Middle frontal gyrus (tissue), 1 donor: ENCODE results near the gene TMPRSS4.

ENCODE experiments used
- DNase-seq: peaks from one replicate; pipeline ENCODE4 v3.0.0-alpha.2; 2015; ENCODE audit warnings: low spot score; ENCODE audit errors: extremely low spot score

The TMPRSS4 gene

GRCh38 chr11:118104491-118104890 lies 27.6 kb downstream of the TMPRSS4 start:
- no peak for DNase-seq

GRCh38 chr11:118105657-118106305 lies 28.9 kb downstream of the TMPRSS4 start:
- DNase-seq, result no peak

DNA sequence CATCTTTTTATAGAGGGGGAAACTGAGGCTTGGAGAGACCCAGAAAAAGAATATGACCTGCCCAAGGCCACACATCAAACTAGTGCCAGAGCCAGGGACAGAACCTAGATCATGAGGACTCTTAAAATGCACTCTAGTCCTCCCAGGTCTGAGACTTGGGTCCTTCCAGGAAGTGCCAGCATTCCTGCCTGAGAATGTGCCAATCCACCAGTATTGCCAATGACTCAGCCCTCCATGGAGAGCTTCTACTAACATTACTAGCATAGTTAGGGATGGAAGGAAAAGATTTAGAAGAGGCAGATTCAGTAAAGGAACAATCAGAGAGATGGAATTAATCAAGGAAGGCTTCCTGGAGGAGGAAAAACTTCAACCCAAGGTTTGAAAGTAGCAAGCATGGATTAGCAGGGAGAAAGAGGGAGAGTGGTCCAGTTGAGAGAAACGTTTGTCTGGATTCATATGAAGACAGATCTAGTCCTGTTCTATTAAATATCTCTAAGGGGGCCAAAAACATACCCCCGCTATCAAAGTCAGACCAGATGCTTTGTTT lies 30.0 kb downstream of the TMPRSS4 start:
- no peak for DNase-seq

- DNase-seq, result no peak
These were observed 31.6 kb downstream of the TMPRSS4 start for GRCh38 chr11:118108513-118108912.

GRCh38 chr11:118109231-118109630 lies 32.4 kb downstream of the TMPRSS4 start:
- no peak for DNase-seq

- no peak for DNase-seq
These were observed 34.3 kb downstream of the TMPRSS4 start for GRCh38 chr11:118111019-118111743.

DNA sequence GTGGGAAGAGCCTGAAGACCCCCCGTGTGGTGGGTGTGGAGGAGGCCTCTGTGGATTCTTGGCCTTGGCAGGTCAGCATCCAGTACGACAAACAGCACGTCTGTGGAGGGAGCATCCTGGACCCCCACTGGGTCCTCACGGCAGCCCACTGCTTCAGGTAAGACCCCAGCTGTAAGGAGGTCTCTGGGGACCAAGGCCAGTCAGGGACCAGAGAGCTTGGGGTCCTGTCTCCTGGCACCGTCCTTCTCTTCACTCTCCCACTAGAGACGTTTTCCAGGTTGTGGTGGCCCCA lies 34.8 kb downstream of the TMPRSS4 start:
- DNase-seq, result no peak

- DNase-seq, result no peak
These were observed 36.0 kb downstream of the TMPRSS4 start for GRCh38 chr11:118112711-118113430.

- no peak for DNase-seq
These were observed 37.4 kb downstream of the TMPRSS4 start for GRCh38 chr11:118114266-118114665.

GRCh38 chr11:118115048-118115447 lies 38.2 kb downstream of the TMPRSS4 start:
- no peak for DNase-seq

DNA sequence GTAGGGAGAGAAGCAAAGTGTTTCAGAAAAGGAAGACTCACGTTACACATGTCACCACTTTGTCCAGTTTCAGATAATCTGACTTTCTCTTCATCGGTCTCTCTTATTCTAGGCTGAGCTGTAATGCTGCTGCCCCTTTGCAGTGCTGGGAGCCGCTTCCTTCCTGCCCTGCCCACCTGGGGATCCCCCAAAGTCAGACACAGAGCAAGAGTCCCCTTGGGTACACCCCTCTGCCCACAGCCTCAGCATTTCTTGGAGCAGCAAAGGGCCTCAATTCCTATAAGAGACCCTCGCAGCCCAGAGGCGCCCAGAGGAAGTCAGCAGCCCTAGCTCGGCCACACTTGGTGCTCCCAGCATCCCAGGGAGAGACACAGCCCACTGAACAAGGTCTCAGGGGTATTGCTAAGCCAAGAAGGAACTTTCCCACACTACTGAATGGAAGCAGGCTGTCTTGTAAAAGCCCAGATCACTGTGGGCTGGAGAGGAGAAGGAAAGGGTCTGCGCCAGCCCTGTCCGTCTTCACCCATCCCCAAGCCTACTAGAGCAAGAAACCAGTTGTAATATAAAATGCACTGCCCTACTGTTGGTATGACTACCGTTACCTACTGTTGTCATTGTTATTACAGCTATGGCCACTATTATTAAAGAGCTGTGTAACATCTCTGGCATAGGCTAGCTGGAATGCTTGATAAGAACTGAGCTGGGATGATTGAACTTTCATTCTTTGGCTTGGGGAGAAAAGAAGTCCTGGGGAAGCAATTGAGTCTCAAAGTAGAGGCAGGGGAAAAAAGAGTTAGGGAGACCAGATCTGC lies 41.1 kb downstream of the TMPRSS4 start:
- DNase-seq, result no peak

GRCh38 chr11:118120793-118121192 lies 43.9 kb downstream of the TMPRSS4 start:
- no peak for DNase-seq

DNA sequence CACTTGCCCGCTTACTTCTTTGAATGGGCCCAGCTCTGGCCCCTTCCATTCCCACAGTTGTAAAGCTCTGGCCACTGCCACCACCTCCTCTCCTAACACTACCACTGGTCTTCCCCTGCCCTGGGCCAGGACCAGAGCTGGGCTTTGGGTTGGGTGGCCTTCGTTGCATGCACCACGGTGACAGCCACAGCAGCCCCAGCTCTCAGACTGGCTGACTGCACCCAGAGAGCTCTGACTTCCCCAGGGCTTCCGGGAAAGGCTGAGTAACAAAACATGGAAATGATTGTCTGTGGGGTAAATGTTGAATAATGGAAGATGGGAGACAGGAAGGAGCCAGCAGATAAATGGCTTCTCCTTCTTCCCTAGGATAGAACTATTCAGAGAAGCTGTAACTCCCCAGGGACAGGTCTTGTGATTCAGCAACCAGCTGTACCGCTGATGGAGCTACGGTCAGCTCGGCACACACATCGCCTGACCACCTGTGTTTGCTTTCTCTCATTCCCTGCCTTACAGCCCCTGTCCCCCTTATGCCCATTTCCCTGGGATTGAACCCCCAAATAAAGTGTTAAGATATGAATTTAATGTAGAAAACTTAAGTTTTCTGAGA lies 48.2 kb downstream of the TMPRSS4 start:
- no peak for DNase-seq

- no peak for DNase-seq
These were observed 49.4 kb downstream of the TMPRSS4 start for GRCh38 chr11:118126082-118126838.

GRCh38 chr11:118128310-118128709 lies 51.4 kb downstream of the TMPRSS4 start:
- DNase-seq, result no peak

DNA sequence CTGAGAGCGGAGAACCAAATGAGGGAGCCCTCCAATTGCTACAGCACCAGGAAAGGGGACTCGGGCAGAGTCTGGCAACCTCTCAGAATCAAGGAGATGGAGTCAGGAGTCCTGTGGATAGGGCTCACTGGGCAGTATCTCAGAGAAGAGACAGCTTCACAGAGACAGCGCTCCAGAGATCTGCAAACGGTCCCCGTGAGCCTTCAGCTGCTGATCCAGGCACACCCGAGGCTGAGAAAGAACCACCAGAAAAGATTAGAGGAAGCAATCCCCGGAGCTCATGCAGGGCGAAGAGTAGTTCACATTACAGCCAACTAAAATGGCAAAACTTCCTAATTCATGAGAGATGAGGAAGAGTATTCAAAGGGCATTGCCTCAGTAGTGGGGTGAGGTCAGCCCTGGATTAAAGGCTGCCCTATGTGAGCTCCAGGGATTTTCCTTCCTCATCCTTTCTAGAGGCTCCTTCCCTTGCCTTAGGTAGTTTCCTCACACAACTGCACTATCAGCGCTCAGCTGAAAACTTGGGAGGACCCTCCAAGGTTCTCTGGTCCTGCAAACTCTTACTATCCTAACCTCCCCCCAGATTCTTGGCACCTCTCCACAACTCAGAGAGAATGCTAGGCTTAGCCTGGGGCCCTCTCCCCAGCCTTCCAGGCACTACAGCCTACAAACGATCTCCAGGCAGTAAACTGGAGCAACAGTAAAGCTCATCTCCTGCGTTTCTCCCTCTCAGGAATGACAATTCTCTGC lies 52.0 kb downstream of the TMPRSS4 start:
- no peak for DNase-seq

DNA sequence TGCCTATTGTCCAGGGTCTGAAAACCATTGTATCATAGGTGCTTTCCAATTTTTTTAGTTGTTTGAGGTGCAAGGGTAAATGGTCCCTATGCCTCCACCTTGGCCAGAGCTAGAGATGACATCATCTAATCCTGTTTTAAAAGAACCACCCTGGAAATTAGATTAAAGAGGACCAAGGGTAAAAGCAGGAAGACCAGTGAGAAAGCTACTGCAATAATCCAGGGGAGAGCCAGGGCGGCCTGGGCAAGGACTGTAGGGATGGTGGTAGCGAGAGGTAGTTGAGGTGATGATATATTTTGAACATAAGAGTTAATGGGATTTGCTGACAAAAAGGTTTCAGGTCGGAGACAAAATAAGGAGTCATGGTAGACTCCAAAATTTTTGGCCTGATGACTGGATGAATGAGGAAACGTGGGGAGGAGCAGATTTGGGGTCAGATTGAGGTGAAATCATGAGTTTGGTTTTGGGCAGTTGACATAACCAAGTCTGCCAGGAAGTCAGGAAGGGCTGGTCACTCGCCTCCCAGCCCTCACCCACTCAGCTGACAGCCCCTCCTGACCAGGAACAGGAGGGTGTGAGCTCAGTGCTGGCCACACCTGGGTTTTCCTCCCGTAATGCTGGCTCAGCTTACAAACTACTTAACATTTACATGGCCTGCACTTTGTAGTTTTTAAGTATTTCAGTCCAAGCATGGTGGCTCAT lies 52.7 kb downstream of the TMPRSS4 start:
- no peak for DNase-seq

GRCh38 chr11:118132385-118133151 lies 55.7 kb downstream of the TMPRSS4 start:
- DNase-seq, result no peak
